Astrocyte of the cerebellum (primary cell): ENCODE results near the gene RMI2.
"Not testable (repeated sequence)": the region's sequence is repeated elsewhere in the genome, so short reads cannot be mapped to it uniquely, and the experiment has no call there.

ENCODE experiments used
- DNase-seq: peaks from one replicate; pipeline ENCODE4 v3.0.0-alpha.2; 2011; ENCODE audit warnings: low read depth
- H3K4me3 ChIP-seq: 2 replicates; pipeline ENCODE4 v1.5.1; 2011; ENCODE audit warnings: mild to moderate bottlenecking, low read depth, low read length, moderate library complexity
- CTCF ChIP-seq: IDR thresholded peaks from 2 replicates; pipeline ENCODE4 v1.5.1; 2012; ENCODE audit warnings: low read length, low read depth, moderate library complexity, mild to moderate bottlenecking; ENCODE audit errors: missing control alignments
- in situ Hi-C: cut with HindIII; loops from 2 replicates; pipeline ENCODE4 v1.10.0; 2017; ENCODE audit warnings: low sequenced_read_pairs

The RMI2 gene

GRCh38 chr16:11374255-11374654, 29.0 kb downstream of the RMI2 start:
- DNase-seq, result no peak
- in situ Hi-C loops, result loop anchor here (25.0 kb wide), 1 partner anchor 312 kb away; no protein-coding TSS in a partner anchor
- H3K4me3 ChIP-seq, result no peak overlapping the region
- no peak for TF ChIP-seq CTCF

- no peak for TF ChIP-seq CTCF
- in situ Hi-C loops, result no loop called here
- no peak for DNase-seq
- H3K4me3 ChIP-seq, result no peak overlapping the region
Measured at GRCh38 chr16:11377154-11377553, 31.9 kb downstream of the RMI2 start.

GRCh38 chr16:11378951-11379350, 33.7 kb downstream of the RMI2 start:
- in situ Hi-C loops, H3K4me3 ChIP-seq, DNase-seq: not testable (repeated sequence)

GRCh38 chr16:11379420-11379819, 34.2 kb downstream of the RMI2 start:
- no peak for DNase-seq
- in situ Hi-C loops, result no loop called here
- no peak for TF ChIP-seq CTCF
- no peak overlapping the region for H3K4me3 ChIP-seq

GRCh38 chr16:11380836-11381235, 35.6 kb downstream of the RMI2 start:
- no peak overlapping the region for H3K4me3 ChIP-seq
- in situ Hi-C loops, result no loop called here
- no peak for TF ChIP-seq CTCF
- no peak for DNase-seq

GRCh38 chr16:11383481-11384183, 38.4 kb downstream of the RMI2 start:
- TF ChIP-seq CTCF, result no peak
- in situ Hi-C loops, result no loop called here
- no peak for DNase-seq
- no peak overlapping the region for H3K4me3 ChIP-seq

- no peak for TF ChIP-seq CTCF
- in situ Hi-C loops, result no loop called here
- DNase-seq, result no peak
- no peak overlapping the region for H3K4me3 ChIP-seq
Measured at GRCh38 chr16:11384184-11384955, 39.1 kb downstream of the RMI2 start.
